ENCODE results near the gene PIAS4.
A peak's percentile ranks its signal among the peaks of the same experiment; 100 is the strongest.

The PIAS4 gene

GRCh38 chr19:3977242-3978143, 30.0 kb upstream of the PIAS4 start:
- DNase-seq: no peak

- no peak for DNase-seq
Observed at GRCh38 chr19:3978145-3978544, 29.4 kb upstream of the PIAS4 start.

GRCh38 chr19:3979289-3979673, 28.3 kb upstream of the PIAS4 start:
- DNase-seq: no peak

GRCh38 chr19:3979674-3980352, 27.7 kb upstream of the PIAS4 start:
- no peak for DNase-seq

- no peak for DNase-seq
Observed at GRCh38 chr19:3980353-3981251, 26.9 kb upstream of the PIAS4 start.

GRCh38 chr19:3981373-3981735, 26.2 kb upstream of the PIAS4 start:
- no peak for DNase-seq

- no peak for DNase-seq
Observed at GRCh38 chr19:3981736-3982681, 25.5 kb upstream of the PIAS4 start.

- no peak for DNase-seq
Observed at GRCh38 chr19:3982701-3983541, 24.6 kb upstream of the PIAS4 start.

GRCh38 chr19:3983542-3983914, 24.0 kb upstream of the PIAS4 start:
- DNase-seq: no peak

GRCh38 chr19:3983936-3984583, 23.5 kb upstream of the PIAS4 start:
- no peak for DNase-seq

- no peak for DNase-seq
Observed at GRCh38 chr19:3984584-3984907, 23.0 kb upstream of the PIAS4 start.

- peak; percentile 88 for DNase-seq
Observed at GRCh38 chr19:3984908-3985642, 22.5 kb upstream of the PIAS4 start, which contains the start of gene EEF2. Gene EEF2, minus strand, starts transcription at chr19:3985463. Its CDS starts 83 bp downstream, at chr19:3985380.

GRCh38 chr19:3985643-3986259, 21.8 kb upstream of the PIAS4 start:
- DNase-seq: no peak

GRCh38 chr19:3986260-3987041, 21.1 kb upstream of the PIAS4 start:
- peak; percentile 39 for DNase-seq

GRCh38 chr19:3987619-3988371, 19.7 kb upstream of the PIAS4 start:
- DNase-seq: peak; percentile 81

- DNase-seq: no peak
Observed at GRCh38 chr19:3990815-3991117, 16.8 kb upstream of the PIAS4 start.

- no peak for DNase-seq
Observed at GRCh38 chr19:3995607-3996006, 11.9 kb upstream of the PIAS4 start.
